Hepatocyte (in vitro differentiated cells): ENCODE measurements around the gene TET1.

Source experiments
- CTCF ChIP-seq: fragments of 200-600 bp; sonication (generic); IDR thresholded peaks from 2 replicates; pipeline ENCODE4 v1.5.1; 2016; ENCODE audit warnings: antibody characterized with exemption, mild to moderate bottlenecking; ENCODE audit not compliant: poor library complexity
- EZH2 ChIP-seq: fragments of 200-600 bp; sonication (generic); IDR thresholded peaks from 2 replicates; pipeline ENCODE4 v1.6.1; 2016; ENCODE audit warnings: antibody characterized with exemption, mild to moderate bottlenecking, borderline replicate concordance
- EZH2phosphoT487 ChIP-seq: fragments of 200-600 bp; sonication (generic); IDR thresholded peaks from one replicate; pipeline ENCODE4 v1.6.1; 2018; ENCODE audit warnings: antibody characterized with exemption, mild to moderate bottlenecking, low read depth, moderate library complexity; ENCODE audit not compliant: unreplicated experiment, severe bottlenecking

- no peak for TF ChIP-seq CTCF
- TF ChIP-seq EZH2, result no peak
- no peak for TF ChIP-seq EZH2phosphoT487
Measured at GRCh38 chr10:68594405-68594804, 34.3 kb downstream of the TET1 start.
